HCT116 (cell line): Measurements from ENCODE around the gene TRIM29. TPM values are rescaled to one million over a fixed set of nuclear protein-coding genes. Genes with fewer than 3 reads are reported as not detected.

ENCODE experiments used
- ATAC-seq: fragments of 200-7000 bp; cut with Tn5 transposase; 2 replicates; pipeline ENCODE4 v1.9.1; 2020; ENCODE audit warnings: mild to moderate bottlenecking, moderate library complexity
- BruUV-seq: library from RNA; stranded (reverse); fragments of 400-500 nt; replicated peaks from 2 replicates; lab custom pipeline; 2021; lab: Mats Ljungman, UMichigan
- CTCF ChIA-PET: fragments of 300-600 bp; sonication (Branson Sonifier 250); formaldehyde crosslinking; loops from one replicate; lab custom pipeline; 2021; ENCODE audit warnings: antibody characterized with exemption; lab: Charles Lee
- POLR2A ChIA-PET: fragments of 300-600, 350-600 bp; sonication (Branson Sonifier 250); formaldehyde crosslinking; loops from one replicate; lab custom pipeline; 2021; ENCODE audit warnings: antibody characterized with exemption; lab: Charles Lee
- RAD21 ChIA-PET, 2 experiments: fragments of 300-600 bp; sonication (Branson Sonifier 250); formaldehyde crosslinking; loops; one replicate each; lab custom pipeline; 2023; ENCODE audit warnings: low total read pairs in 2 of 2; ENCODE audit not compliant: uncharacterized antibody in 2 of 2, unreplicated experiment in 2 of 2, low non-redundant PET in 1 of 2; lab: Charles Lee
- DNase-seq: peaks from one replicate; pipeline ENCODE4 v3.0.0-alpha.2; 2010; ENCODE audit warnings: low read depth, low spot score
- H2AFZ ChIP-seq: fragments of 200-600 bp; shearing (Covaris generic), sonication (generic); 2 replicates; pipeline ENCODE4 v1.6.1; 2017; ENCODE audit warnings: low read depth, mixed run types, mixed read lengths, antibody characterized with exemption, low read length; ENCODE audit not compliant: poor library complexity, severe bottlenecking
- H3K27ac ChIP-seq: 2 replicates; pipeline ENCODE4 v1.5.1; 2012; ENCODE audit warnings: low read depth, low read length
- H3K27me3 ChIP-seq: fragments of 200-600 bp; sonication (generic); 2 replicates; pipeline ENCODE4 v1.6.1; 2016; ENCODE audit warnings: mixed run types, low read length, mixed read lengths; ENCODE audit not compliant: insufficient read depth
- H3K36me3 ChIP-seq, 2 experiments: fragments of 200-500 bp in 1 of 2; fragments of 200-600 bp in 1 of 2; sonication (Bioruptor generic) in 1 of 2; sonication (generic) in 1 of 2; 2 replicates each; pipeline versions ENCODE4 v1.5.1 to v1.6.1; 2014 to 2016; ENCODE audit warnings: low read length in 2 of 2, inconsistent platforms in 1 of 2, mixed read lengths in 1 of 2, mixed run types in 1 of 2; ENCODE audit not compliant: insufficient read depth in 2 of 2, control insufficient read depth in 1 of 2
- H3K4me1 ChIP-seq, 2 experiments: fragments of 200-600 bp in 1 of 2; sonication (generic) in 1 of 2; 2 replicates each; pipeline versions ENCODE4 v1.5.1 to v1.6.1; 2012 to 2017; ENCODE audit warnings: low read length in 2 of 2, inconsistent platforms in 1 of 2, mild to moderate bottlenecking in 1 of 2, mixed read lengths in 1 of 2, mixed run types in 1 of 2, moderate library complexity in 1 of 2; ENCODE audit not compliant: insufficient read depth in 2 of 2, control insufficient read depth in 1 of 2
- H3K4me2 ChIP-seq: fragments of 200-600 bp; sonication (generic); 2 replicates; pipeline ENCODE4 v1.6.1; 2017; ENCODE audit warnings: mixed run types, low read length, mixed read lengths
- H3K4me3 ChIP-seq, 2 experiments: fragments of 200-600 bp in 1 of 2; sonication (generic) in 1 of 2; replicated peaks in 1 of 2; 2 replicates each; pipeline ENCODE4 v1.5.1; 2011 to 2016; ENCODE audit warnings: low read length in 2 of 2, control low read depth in 1 of 2, low read depth in 1 of 2, mild to moderate bottlenecking in 1 of 2, mixed read lengths in 1 of 2, mixed run types in 1 of 2
- H3K79me2 ChIP-seq: fragments of 200-600 bp; sonication (generic); 2 replicates; pipeline ENCODE4 v1.6.1; 2017; ENCODE audit warnings: mild to moderate bottlenecking, mixed run types, low read length, moderate library complexity, mixed read lengths; ENCODE audit not compliant: insufficient read depth
- H3K9ac ChIP-seq: fragments of 200-600 bp; sonication (generic); 2 replicates; pipeline ENCODE4 v1.6.1; 2016; ENCODE audit warnings: low read length, mixed read lengths
- H3K9me2 ChIP-seq: fragments of 200-600 bp; sonication (generic), shearing (Covaris generic); 2 replicates; pipeline ENCODE4 v1.6.1; 2017; ENCODE audit warnings: mixed run types, mild to moderate bottlenecking, moderate library complexity; ENCODE audit not compliant: insufficient read depth
- H3K9me3 ChIP-seq, 2 experiments: fragments of 200-500 bp in 1 of 2; fragments of 200-600 bp in 1 of 2; sonication (Bioruptor generic) in 1 of 2; sonication (generic) in 1 of 2; 2 replicates each; pipeline ENCODE4 v1.6.1; 2014 to 2017; ENCODE audit warnings: low read length in 2 of 2, mixed read lengths in 2 of 2, inconsistent platforms in 1 of 2, low read depth in 1 of 2, mild to moderate bottlenecking in 1 of 2, mixed run types in 1 of 2, moderate library complexity in 1 of 2; ENCODE audit not compliant: control insufficient read depth in 1 of 2, insufficient read depth in 1 of 2
- H4K20me1 ChIP-seq: fragments of 200-600 bp; sonication (generic), shearing (Covaris generic); 2 replicates; pipeline ENCODE4 v1.6.1; 2017; ENCODE audit warnings: mixed run types, mild to moderate bottlenecking, moderate library complexity; ENCODE audit not compliant: insufficient read depth
- CTCF ChIP-seq, 3 experiments: fragments of 200-600 bp in 1 of 3; sonication (generic) in 1 of 3; IDR thresholded peaks in 2 of 3; conservative IDR thresholded peaks in 1 of 3; 2 replicates each; pipeline ENCODE4 v1.5.1; 2012 to 2017; ENCODE audit warnings: low read depth in 2 of 3, low read length in 2 of 3, antibody characterized with exemption in 1 of 3, borderline replicate concordance in 1 of 3, control low read depth in 1 of 3, mild to moderate bottlenecking in 1 of 3, mixed read lengths in 1 of 3, mixed run types in 1 of 3, moderate library complexity in 1 of 3; ENCODE audit not compliant: insufficient read depth in 1 of 3
- EGR1 ChIP-seq: IDR thresholded peaks from 2 replicates; pipeline ENCODE4 v1.6.1; 2012; ENCODE audit warnings: low read depth
- ELF1 ChIP-seq: IDR thresholded peaks from 2 replicates; pipeline ENCODE4 v1.6.1; 2012; ENCODE audit warnings: low read depth, borderline replicate concordance
- EZH2phosphoT487 ChIP-seq: fragments of 200-600 bp; IDR thresholded peaks from 2 replicates; pipeline ENCODE4 v1.6.1; 2018; ENCODE audit warnings: antibody characterized with exemption, borderline replicate concordance
- FOSL1 ChIP-seq: IDR thresholded peaks from 2 replicates; pipeline ENCODE4 v1.6.1; 2012; ENCODE audit warnings: low read depth
- MAX ChIP-seq: IDR thresholded peaks from 2 replicates; pipeline ENCODE4 v1.6.1; 2012
- SIN3A ChIP-seq: IDR thresholded peaks from 2 replicates; pipeline ENCODE4 v1.6.1; 2012; ENCODE audit warnings: low read depth
- SP1 ChIP-seq: IDR thresholded peaks from 2 replicates; pipeline ENCODE4 v1.6.1; 2012; ENCODE audit warnings: low read depth
- SRF ChIP-seq: IDR thresholded peaks from 2 replicates; pipeline ENCODE4 v1.6.1; 2012; ENCODE audit warnings: low read depth
- TCF7L2 ChIP-seq: IDR thresholded peaks from 2 replicates; pipeline ENCODE4 v1.7.0; 2011; ENCODE audit warnings: borderline replicate concordance, inconsistent platforms; ENCODE audit not compliant: insufficient read depth, insufficient read length; ENCODE audit errors: extremely low read depth
- ZNF274 ChIP-seq: fragments of 200-500 bp; sonication (Bioruptor generic); IDR thresholded peaks from 2 replicates; pipeline ENCODE4 v1.6.1; 2014; ENCODE audit warnings: mild to moderate bottlenecking, low read depth, low read length, inconsistent platforms
- intact Hi-C: fragments of 100-400 bp; cut with micrococcal nuclease; formaldehyde crosslinking; loops from 2 replicates; pipeline ENCODE4 v1.10.0; 2022
- total RNA-seq: library from RNA; stranded (reverse); gene quantifications from one replicate; pipeline ENCODE4 v1.2.1, GENCODE V29; 2021; ENCODE audit not compliant: unreplicated experiment

TRIM29 gene
- total RNA-seq, 1 experiment from 2014 or later = 0.54 TPM

- H3K4me3 ChIP-seq = no peak overlapping the region
- H3K9ac ChIP-seq = no peak overlapping the region
- intact Hi-C loops = loop anchor here (1.0 to 5.0 kb wide), 6 partner anchors 386 to 627 kb away; no protein-coding TSS in a partner anchor
- no peaks in the 10 kb centered on the region for H3K79me2 ChIP-seq
- RAD21 ChIA-PET = interaction anchor here in 1 of 2 experiments (1.3 to 1.4 kb wide), 2 partner anchors 110 to 388 kb away, joined by 3 read pairs; no protein-coding TSS in a partner anchor
- H3K36me3 ChIP-seq = no peaks in the 10 kb centered on the region
- H3K27me3 ChIP-seq = peaks cover 25% of the 10 kb centered on the region; the same call in 1 of the 2 replicates
- H3K4me1 ChIP-seq = no peaks in the 10 kb centered on the region
- H3K9me3 ChIP-seq = no peaks in the 10 kb centered on the region
- CTCF ChIA-PET = interaction anchor here (0.8 to 1.8 kb wide), 13 partner anchors 97 to 628 kb away, joined by 3 to 8 read pairs (median 4); no protein-coding TSS in a partner anchor
- no peak overlapping the region for H3K27ac ChIP-seq
- H3K4me2 ChIP-seq = no peak overlapping the region
- no TSS peak for BruUV-seq
- no peaks in the 10 kb centered on the region for H3K9me2 ChIP-seq
- ATAC-seq (no peak), DNase-seq (no peak)
- TF ChIP-seq SIN3A (no peak), ZNF274 (no peak), CTCF (IDR thresholded peaks at IDR 0.05 in 2 of 3, conservative IDR thresholded peaks at IDR 0.05 in 1 of 3; ENCODE audit: borderline replicate concordance in 1 of 3, insufficient read depth in 1 of 3, low read depth in 2 of 3, low read length in 2 of 3) (no peak), MAX (no peak), ELF1 (no peak), EGR1 (no peak), SP1 (no peak), FOSL1 (no peak), SRF (no peak), EZH2phosphoT487 (no peak), TCF7L2 (no peak)
- H4K20me1 ChIP-seq = no peaks in the 10 kb centered on the region
- POLR2A ChIA-PET = no interaction called here
- no peak overlapping the region for H2AFZ ChIP-seq
These were observed 29.1 kb downstream of the TRIM29 start for GRCh38 chr11:120108785-120109168.
